Stomach (tissue), 9 donors: Measurements from ENCODE around the gene FOXJ3. TPM values are rescaled to one million over a fixed set of nuclear protein-coding genes. Genes with fewer than 3 reads are reported as not detected.
A peak's percentile ranks its signal among the peaks of the same experiment; 100 is the strongest.

Experiments used
- DNase-seq, 2 donors: peaks; one replicate each; pipeline versions ENCODE4 v3.0.0 to v3.0.0-alpha.2; 2013 to 2019
- H3K27ac ChIP-seq, 5 donors: fragments of 200-600 bp in 4 of 5; sonication (generic) in 4 of 5; one replicate each; pipeline ENCODE4 v1.5.1; 2013 to 2019; ENCODE audit warnings: mild to moderate bottlenecking in 1 of 5, moderate library complexity in 1 of 5
- H3K27me3 ChIP-seq, 3 donors: fragments of 200-600 bp; sonication (generic); one replicate each; pipeline ENCODE4 v1.5.1; 2017 to 2019; ENCODE audit warnings: mixed run types in 1 of 3
- H3K36me3 ChIP-seq, 4 donors: fragments of 200-600 bp; sonication (generic); 1 replicate in 3 of 4; 2 replicates in 1 of 4; pipeline ENCODE4 v1.5.1; 2016 to 2019
- H3K4me1 ChIP-seq, 4 donors: fragments of 200-600 bp; sonication (generic); one replicate each; pipeline ENCODE4 v1.5.1; 2016 to 2019
- H3K4me3 ChIP-seq, 4 donors: fragments of 200-600 bp; sonication (generic) in 3 of 4; one replicate each; pipeline ENCODE4 v1.5.1; 2016 to 2019; ENCODE audit warnings: mild to moderate bottlenecking in 1 of 4
- H3K9me3 ChIP-seq, 4 donors: fragments of 200-600 bp; sonication (generic); one replicate each; pipeline ENCODE4 v1.5.1; 2016 to 2019
- CTCF ChIP-seq, 7 experiments: fragments of 450-650 bp in 4 of 7; fragments of 200-600 bp in 3 of 7; sonication (generic) in 3 of 7; IDR thresholded peaks; one replicate each; pipeline ENCODE4 v1.5.1; 2016 to 2019; ENCODE audit warnings: antibody characterized with exemption in 7 of 7, control low read depth in 2 of 7, mild to moderate bottlenecking in 1 of 7
- EP300 ChIP-seq: sonication (generic); formaldehyde crosslinking; IDR thresholded peaks from one replicate; pipeline ENCODE4 v1.6.1; 2017; ENCODE audit warnings: antibody characterized with exemption
- POLR2A ChIP-seq, 4 donors: fragments of 450-650 bp; IDR thresholded peaks; one replicate each; pipeline ENCODE4 v1.6.1; 2016; ENCODE audit warnings: antibody characterized with exemption in 4 of 4, control low read depth in 2 of 4, mild to moderate bottlenecking in 1 of 4, moderate library complexity in 1 of 4
- POLR2AphosphoS5 ChIP-seq, 3 donors: sonication (generic); formaldehyde crosslinking; IDR thresholded peaks; one replicate each; pipeline ENCODE4 v1.6.1; 2016; ENCODE audit warnings: antibody characterized with exemption in 3 of 3
- WGBS, 5 donors: extraction: QIAGEN DNeasy Blood & Tissue Kit in 3 of 5; methylation state at CpG; one replicate each; pipeline versions ENCODE4 v1.1.5 to v1.1.7; 2013 to 2018; 5-methylcytosine and 5-hydroxymethylcytosine counted together
- intact Hi-C: fragments of 100-400 bp; cut with DNase I; formaldehyde crosslinking; loops from one replicate; pipeline ENCODE4 v1.15.1; 2023; ENCODE audit warnings: low total_unique reads
- polyA plus RNA-seq, 3 donors: library from polyadenylated mRNA; stranded (reverse); fragments of 200-250 nt; gene quantifications; one replicate each; pipeline ENCODE4 v1.2.3, GENCODE V29; 2013
- total RNA-seq, 5 donors: library from RNA; depleted of rRNA; stranded (reverse); fragments of >200 nt; gene quantifications; one replicate each; pipeline versions ENCODE4 v1.1.0 to v1.2.3, GENCODE V29; 2014 to 2016
- donor health status: healthy with polysubstance abuse.
- donor health status: Bipolar disorder and iron deficiency.
- donor health status: healthy.

FOXJ3 gene
- total and polyA plus RNA-seq, 8 donors, result 8.3 to 57.3 (median 12.3) TPM

GRCh38 chr1:42221456-42221855 is 113.6 kb downstream of the FOXJ3 start:
- Histone ChIP-seq H3K27ac (no peak overlapping the region), H3K9me3 (no peaks in the 10 kb centered on the region), H3K4me1 (peaks cover 0 to 32% (median 15%) of the 10 kb centered on the region in 4 donors), H3K36me3 (no peaks in the 10 kb centered on the region), H3K4me3 (no peak overlapping the region), H3K27me3 (no peaks in the 10 kb centered on the region)
- no peak for DNase-seq
- 94 to 100% (median 97%) methylated on average over 2 of the region's 2 CpGs for WGBS, 5 donors
- TF ChIP-seq EP300 (no peak), POLR2AphosphoS5 (IDR thresholded peaks at IDR 0.05) (no peak), CTCF (IDR thresholded peaks at IDR 0.05) (no peak), POLR2A (IDR thresholded peaks at IDR 0.05) (no peak)
- intact Hi-C loops, result no loop called here

DNA sequence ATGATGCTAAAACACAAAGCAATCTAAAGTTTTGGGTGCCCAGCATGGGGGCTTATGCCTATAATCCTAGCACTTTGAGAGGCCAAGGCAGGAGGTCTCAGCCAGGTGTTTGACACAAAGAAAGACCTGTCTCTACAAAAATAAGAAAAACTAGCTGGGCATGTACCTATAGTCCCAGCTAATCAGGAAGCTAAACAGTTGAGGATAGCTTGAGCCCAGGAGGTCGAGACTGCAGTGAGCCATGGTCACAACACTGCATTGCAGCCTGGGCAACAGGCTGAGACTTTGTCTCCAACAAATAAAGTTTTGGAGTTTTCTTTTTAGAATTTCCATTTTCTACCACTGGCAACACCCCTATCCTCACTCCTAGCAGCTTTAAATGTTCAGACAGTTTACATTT is 115.4 kb downstream of the FOXJ3 start:
- 50 to 71% (median 61%) methylated on average over 1 of the region's 1 CpG for WGBS, 5 donors
- no peak for DNase-seq

DNA sequence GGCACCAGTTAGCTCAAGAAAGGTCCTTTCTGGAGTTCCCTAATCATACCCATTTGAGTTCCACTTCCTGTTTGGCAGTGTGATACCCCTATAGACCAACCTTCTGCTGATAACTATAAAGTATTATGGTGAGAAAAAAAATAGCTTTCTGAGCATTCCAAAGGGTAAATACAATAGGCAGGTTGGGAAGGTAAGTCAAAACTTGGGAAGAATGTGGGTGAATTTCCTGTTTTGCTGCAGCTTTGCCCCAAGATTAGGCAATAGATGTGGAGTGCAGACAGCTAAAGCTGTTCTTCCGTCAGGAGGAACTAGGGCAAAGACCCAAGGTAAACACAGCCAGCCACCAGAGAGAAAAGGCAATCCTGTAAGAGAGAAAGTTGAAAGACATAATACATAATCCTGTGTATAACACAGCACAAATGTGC is 120.6 kb downstream of the FOXJ3 start:
- H3K4me3 ChIP-seq, result no peak overlapping the region
- intact Hi-C loops, result no loop called here
- WGBS, 5 donors, result 14 to 36% (median 17%) methylated on average over 1 of the region's 1 CpG

More for the DNA sequence above, 115.4 kb downstream of the FOXJ3 start:
- Histone ChIP-seq H3K27ac (no peak overlapping the region), H3K27me3 (no peaks in the 10 kb centered on the region), H3K9me3 (no peaks in the 10 kb centered on the region), H3K36me3 (peaks cover 0 to 1% (median 0%) of the 10 kb centered on the region in 4 donors), H3K4me1 (peaks cover 4 to 32% (median 21%) of the 10 kb centered on the region in 4 donors), H3K4me3 (no peak overlapping the region)
- intact Hi-C loops, result no loop called here
- no peak for TF ChIP-seq POLR2AphosphoS5 (IDR thresholded peaks at IDR 0.05)
- no peak for TF ChIP-seq POLR2A (IDR thresholded peaks at IDR 0.05)
- no peak for TF ChIP-seq CTCF (IDR thresholded peaks at IDR 0.05)
- no peak for TF ChIP-seq EP300

GRCh38 chr1:42211224-42211623 is 123.8 kb downstream of the FOXJ3 start:
- 75 to 93% (median 88%) methylated on average over 2 of the region's 2 CpGs for WGBS, 5 donors
- no peak for DNase-seq
- Histone ChIP-seq H3K4me3 (no peak overlapping the region), H3K36me3 (peaks cover 0 to 13% (median 2%) of the 10 kb centered on the region in 4 donors), H3K4me1 (peaks cover 18 to 52% (median 32%) of the 10 kb centered on the region in 4 donors), H3K27ac (no peak overlapping the region), H3K9me3 (no peaks in the 10 kb centered on the region), H3K27me3 (no peaks in the 10 kb centered on the region)
- intact Hi-C loops, result no loop called here
- TF ChIP-seq EP300 (no peak), POLR2A (IDR thresholded peaks at IDR 0.05) (no peak), POLR2AphosphoS5 (IDR thresholded peaks at IDR 0.05) (no peak), CTCF (IDR thresholded peaks at IDR 0.05) (no peak)

More for the DNA sequence above, 120.6 kb downstream of the FOXJ3 start:
- peak overlapping the region; percentile 13 to 73 (median 51) for H3K27ac ChIP-seq
- TF ChIP-seq POLR2AphosphoS5 (IDR thresholded peaks at IDR 0.05) (peak in 2 of 3 donors; percentile 29 to 33), POLR2A (IDR thresholded peaks at IDR 0.05) (no peak)
- peaks cover 17 to 55% (median 39%) of the 10 kb centered on the region in 4 donors for H3K4me1 ChIP-seq
- no peaks in the 10 kb centered on the region for H3K27me3 ChIP-seq
- peak; percentile 27 to 40 for DNase-seq
- H3K9me3 ChIP-seq, result no peaks in the 10 kb centered on the region
- peaks cover 0 to 13% (median 2%) of the 10 kb centered on the region in 4 donors for H3K36me3 ChIP-seq

GRCh38 chr1:42210421-42211133 is 124.5 kb downstream of the FOXJ3 start:
- H3K27ac ChIP-seq, result no peak overlapping the region
- peaks cover 0 to 13% (median 5%) of the 10 kb centered on the region in 4 donors for H3K36me3 ChIP-seq
- intact Hi-C loops, result no loop called here
- no peaks in the 10 kb centered on the region for H3K9me3 ChIP-seq
- H3K27me3 ChIP-seq, result no peaks in the 10 kb centered on the region
- WGBS, 5 donors, result 74 to 88% (median 82%) methylated on average over 6 of the region's 6 CpGs
- TF ChIP-seq POLR2AphosphoS5 (IDR thresholded peaks at IDR 0.05) (no peak), POLR2A (IDR thresholded peaks at IDR 0.05) (no peak), EP300 (no peak)
- H3K4me3 ChIP-seq, result no peak overlapping the region
- DNase-seq, result no peak
- H3K4me1 ChIP-seq, result peaks cover 18 to 52% (median 32%) of the 10 kb centered on the region in 4 donors
